MM.1S (cell line): ENCODE measurements around the gene CCL15.
"Not testable (repeated sequence)": the region's sequence is repeated elsewhere in the genome, so short reads cannot be mapped to it uniquely, and the experiment has no call there.

ENCODE experiments used
- DNase-seq: peaks from one replicate; pipeline ENCODE4 v3.0.0-alpha.2; 2015
- H2AFZ ChIP-seq: fragments of 300-600 bp; sonication (generic); 2 replicates; pipeline ENCODE4 v1.6.0; 2016; ENCODE audit warnings: antibody characterized with exemption, low read length
- H3F3A ChIP-seq: fragments of 300-600 bp; sonication (generic); 2 replicates; pipeline ENCODE4 v1.6.1; 2016; ENCODE audit warnings: mild to moderate bottlenecking, antibody characterized with exemption, low read length, moderate library complexity, mixed read lengths; ENCODE audit not compliant: insufficient read depth
- H3K27ac ChIP-seq: fragments of 300-600 bp; sonication (generic); 2 replicates; pipeline ENCODE4 v1.5.1; 2016; ENCODE audit warnings: mild to moderate bottlenecking, low read length
- H3K27me3 ChIP-seq: fragments of 300-600 bp; sonication (generic); replicated peaks from 2 replicates; pipeline ENCODE4 v1.6.0; 2016; ENCODE audit warnings: low read length; ENCODE audit not compliant: insufficient read depth
- H3K36me3 ChIP-seq: fragments of 300-600 bp; sonication (generic); replicated peaks from 2 replicates; pipeline ENCODE4 v1.6.1; 2016; ENCODE audit warnings: mild to moderate bottlenecking, low read length, mixed read lengths; ENCODE audit not compliant: insufficient read depth
- H3K4me1 ChIP-seq: fragments of 300-600 bp; sonication (generic); 2 replicates; pipeline ENCODE4 v1.6.1; 2016; ENCODE audit warnings: low read length, mixed read lengths
- H3K4me2 ChIP-seq: fragments of 300-600 bp; sonication (generic); 2 replicates; pipeline ENCODE4 v1.6.0; 2016; ENCODE audit warnings: low read depth, low read length
- H3K4me3 ChIP-seq: fragments of 300-600 bp; sonication (generic); 2 replicates; pipeline ENCODE4 v1.5.1; 2016; ENCODE audit warnings: low read length, mixed read lengths
- H3K79me2 ChIP-seq: fragments of 300-600 bp; sonication (generic); 2 replicates; pipeline ENCODE4 v1.6.1; 2016; ENCODE audit warnings: mixed run types, low read length, mixed read lengths
- H3K9ac ChIP-seq: fragments of 300-600 bp; sonication (generic); 2 replicates; pipeline ENCODE4 v1.6.1; 2016; ENCODE audit warnings: low read length, mixed read lengths
- H3K9me2 ChIP-seq: fragments of 300-600 bp; sonication (generic); replicated peaks from 2 replicates; pipeline ENCODE4 v1.6.1; 2016; ENCODE audit warnings: mild to moderate bottlenecking, low read length, mixed read lengths; ENCODE audit not compliant: insufficient read depth
- H3K9me3 ChIP-seq: fragments of 300-600 bp; sonication (generic); replicated peaks from 2 replicates; pipeline ENCODE4 v1.6.1; 2016; ENCODE audit warnings: mild to moderate bottlenecking, low read length, mixed read lengths; ENCODE audit not compliant: insufficient read depth
- H4K20me1 ChIP-seq: fragments of 300-600 bp; sonication (generic); 2 replicates; pipeline ENCODE4 v1.6.1; 2016; ENCODE audit warnings: mild to moderate bottlenecking, low read length, moderate library complexity, mixed read lengths; ENCODE audit not compliant: insufficient read depth
- EZH2 ChIP-seq: fragments of 300-600 bp; sonication (generic); optimal IDR thresholded peaks from 2 replicates; pipeline ENCODE3; 2017; ENCODE audit warnings: low read depth, mild to moderate bottlenecking, antibody characterized with exemption, low read length, mixed read lengths
- EZH2phosphoT487 ChIP-seq: fragments of 300-600 bp; sonication (generic); IDR thresholded peaks from 2 replicates; pipeline ENCODE4 v1.6.1; 2018; ENCODE audit warnings: antibody characterized with exemption, low read length
- TF ChIP-seq, protein P1 (sequence below): fragments of 300-600 bp; sonication (generic); IDR thresholded peaks from 2 replicates; pipeline ENCODE4 v1.5.1; 2016; ENCODE audit warnings: antibody characterized with exemption, low read length, mixed read lengths

The CCL15 gene

DNA sequence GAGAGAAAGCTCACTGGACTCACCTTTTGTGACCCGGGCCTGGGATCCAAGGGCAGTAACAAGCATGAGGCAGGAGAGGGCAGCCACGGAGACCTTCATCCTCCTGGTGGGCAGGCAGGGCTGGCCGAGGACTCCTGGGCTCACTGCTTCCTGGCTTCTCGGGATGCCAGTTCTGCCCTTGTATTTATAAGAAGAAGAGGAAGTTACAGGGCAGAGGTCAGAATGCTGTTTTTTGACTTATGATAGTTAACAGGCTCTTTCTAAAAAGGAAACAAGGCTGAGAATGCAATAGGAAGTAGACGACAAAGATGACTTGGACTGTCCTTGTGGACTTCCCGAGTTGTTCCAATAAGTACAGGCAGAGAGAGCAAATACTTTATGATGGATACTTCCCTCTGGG lies 16.4 kb upstream of the CCL15 start, which contains the start of gene CCL23:
TSS of gene CCL23 (minus strand) at position 174 of the 400 bp plus-strand sequence. CDS start at position 99, 75 bp downstream.
- TF ChIP-seq, protein P1, sequence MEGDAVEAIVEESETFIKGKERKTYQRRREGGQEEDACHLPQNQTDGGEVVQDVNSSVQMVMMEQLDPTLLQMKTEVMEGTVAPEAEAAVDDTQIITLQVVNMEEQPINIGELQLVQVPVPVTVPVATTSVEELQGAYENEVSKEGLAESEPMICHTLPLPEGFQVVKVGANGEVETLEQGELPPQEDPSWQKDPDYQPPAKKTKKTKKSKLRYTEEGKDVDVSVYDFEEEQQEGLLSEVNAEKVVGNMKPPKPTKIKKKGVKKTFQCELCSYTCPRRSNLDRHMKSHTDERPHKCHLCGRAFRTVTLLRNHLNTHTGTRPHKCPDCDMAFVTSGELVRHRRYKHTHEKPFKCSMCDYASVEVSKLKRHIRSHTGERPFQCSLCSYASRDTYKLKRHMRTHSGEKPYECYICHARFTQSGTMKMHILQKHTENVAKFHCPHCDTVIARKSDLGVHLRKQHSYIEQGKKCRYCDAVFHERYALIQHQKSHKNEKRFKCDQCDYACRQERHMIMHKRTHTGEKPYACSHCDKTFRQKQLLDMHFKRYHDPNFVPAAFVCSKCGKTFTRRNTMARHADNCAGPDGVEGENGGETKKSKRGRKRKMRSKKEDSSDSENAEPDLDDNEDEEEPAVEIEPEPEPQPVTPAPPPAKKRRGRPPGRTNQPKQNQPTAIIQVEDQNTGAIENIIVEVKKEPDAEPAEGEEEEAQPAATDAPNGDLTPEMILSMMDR, result no peak
- TF ChIP-seq EZH2phosphoT487 (no peak), EZH2 (no peak)
- Histone ChIP-seq H3K4me2 (no peak within 1 kb of the TSS), H2AFZ (no peak within 1 kb of the TSS), H3K9me3 (no peaks in the 10 kb centered on the region), H3K9me2 (no peaks in the 10 kb centered on the region), H3K27ac (no peak within 1 kb of the TSS), H4K20me1 (no peaks in the 10 kb centered on the region), H3K4me3 (no peak within 1 kb of the TSS), H3K27me3 (no peaks in the 10 kb centered on the region), H3K9ac (no peak within 1 kb of the TSS), H3K4me1 (peaks cover 12% of the 10 kb centered on the region), H3K79me2 (no peaks in the 10 kb centered on the region), H3K36me3 (no peaks in the 10 kb centered on the region), H3F3A (peaks cover 5% of the 10 kb centered on the region; the same call in 1 of the 2 replicates)
- no peak for DNase-seq

DNA sequence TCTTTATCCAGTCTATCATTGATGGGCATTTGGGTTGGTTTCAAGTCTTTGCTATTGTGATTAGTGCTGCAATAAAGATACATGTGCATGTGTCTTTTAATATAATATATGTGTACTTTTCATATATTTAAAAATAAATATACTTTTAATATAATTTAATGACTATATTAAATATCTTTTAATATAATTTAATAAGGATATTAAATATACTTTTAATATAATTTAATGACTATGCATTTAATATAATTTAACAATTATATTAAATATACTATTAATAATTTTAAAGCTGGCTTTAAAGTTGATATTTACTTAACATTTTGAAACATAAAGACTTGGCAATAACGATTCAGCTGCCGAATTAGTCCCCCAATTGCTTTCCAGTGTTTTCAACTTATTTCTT lies 15.2 kb upstream of the CCL15 start:
- peaks cover 5% of the 10 kb centered on the region; the same call in 1 of the 2 replicates for H3F3A ChIP-seq
- peaks cover 12% of the 10 kb centered on the region for H3K4me1 ChIP-seq
- H3K27me3 ChIP-seq, result no peaks in the 10 kb centered on the region
- H3K4me2 ChIP-seq, result no peak overlapping the region
- no peak overlapping the region for H3K9ac ChIP-seq
- H3K27ac ChIP-seq, result no peak overlapping the region
- no peaks in the 10 kb centered on the region for H3K79me2 ChIP-seq
- DNase-seq, result no peak
- H3K9me2 ChIP-seq, result no peaks in the 10 kb centered on the region
- no peak for TF ChIP-seq EZH2
- no peak for TF ChIP-seq EZH2phosphoT487
- TF ChIP-seq, protein P1, result no peak
- H3K9me3 ChIP-seq, result no peaks in the 10 kb centered on the region
- no peaks in the 10 kb centered on the region for H3K36me3 ChIP-seq
- no peak overlapping the region for H3K4me3 ChIP-seq
- H2AFZ ChIP-seq, result no peak overlapping the region
- no peaks in the 10 kb centered on the region for H4K20me1 ChIP-seq

DNA sequence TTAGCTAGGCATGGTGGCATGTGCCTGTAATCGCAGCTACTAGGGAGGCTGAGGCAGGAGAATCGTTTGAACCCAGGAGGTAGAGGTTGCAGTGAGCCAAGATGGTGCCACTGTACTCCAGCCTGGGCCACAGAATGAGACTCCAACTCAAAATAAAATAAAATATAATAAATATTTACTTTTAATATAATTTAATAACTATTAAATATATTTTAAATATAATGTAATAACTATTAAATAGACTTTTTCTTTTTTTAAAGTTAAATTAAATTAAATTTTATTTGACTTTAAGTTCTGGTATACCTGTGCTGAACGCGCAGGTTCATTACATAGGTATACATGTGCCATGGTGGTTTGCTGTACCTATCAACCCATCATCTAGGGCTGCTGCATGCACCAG lies 14.5 kb upstream of the CCL15 start:
- not testable (repeated sequence) for H3K9me3 ChIP-seq, H3K79me2 ChIP-seq

DNA sequence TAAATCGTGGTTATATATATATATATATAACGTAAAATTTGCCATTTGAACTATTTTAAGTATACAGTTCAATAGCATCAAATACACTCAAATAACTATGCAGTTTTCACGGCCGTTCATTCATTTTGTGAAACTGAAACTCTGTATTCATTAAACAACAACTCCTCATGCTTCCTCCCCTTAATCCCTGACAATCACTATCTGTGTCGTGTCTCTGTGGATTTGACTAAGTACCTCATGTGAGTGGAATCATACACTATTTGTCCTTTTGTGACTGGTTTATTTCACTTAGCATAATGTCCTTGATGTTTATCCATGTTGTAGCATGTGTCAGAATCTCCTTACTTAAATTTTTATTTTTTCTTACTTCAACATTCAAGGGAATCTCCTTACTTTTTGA lies 13.6 kb upstream of the CCL15 start:
- Histone ChIP-seq H3K4me2 (peak overlapping the region; percentile 47), H2AFZ (no peak overlapping the region), H3K27ac (peak overlapping the region; percentile 18; the same call in 1 of the 2 replicates), H3K9me2 (no peaks in the 10 kb centered on the region), H4K20me1 (no peaks in the 10 kb centered on the region), H3K9me3 (no peaks in the 10 kb centered on the region), H3F3A (peaks cover 5% of the 10 kb centered on the region; the same call in 1 of the 2 replicates), H3K4me1 (peaks cover 12% of the 10 kb centered on the region), H3K36me3 (no peaks in the 10 kb centered on the region), H3K27me3 (no peaks in the 10 kb centered on the region), H3K9ac (no peak overlapping the region), H3K79me2 (no peaks in the 10 kb centered on the region), H3K4me3 (no peak overlapping the region)
- peak; percentile 41 for DNase-seq
- TF ChIP-seq EZH2phosphoT487 (no peak), EZH2 (no peak)
- TF ChIP-seq, protein P1, result no peak

More for the DNA sequence above, 14.5 kb upstream of the CCL15 start:
- not testable (repeated sequence) for H3K27me3 ChIP-seq, H3K36me3 ChIP-seq, DNase-seq, H3K9ac ChIP-seq, H4K20me1 ChIP-seq, H3K4me3 ChIP-seq, H2AFZ ChIP-seq, H3K9me2 ChIP-seq, H3F3A ChIP-seq, H3K27ac ChIP-seq, H3K4me2 ChIP-seq
- H3K4me1 ChIP-seq, result peaks cover 12% of the 10 kb centered on the region
